GM21526 (cell line): ENCODE measurements around the gene SEPTIN8.

ENCODE experiments used
- ATAC-seq: cut with Tn5 transposase; IDR thresholded peaks from one replicate; pipeline ENCODE4 v1.9.1; 2021; ENCODE audit warnings: moderate library complexity; ENCODE audit not compliant: unreplicated experiment, low FRiP score

SEPTIN8 gene

GRCh38 chr5:132785864-132786263 lies 8.8 kb upstream of the SEPTIN8 start:
- ATAC-seq, result no peak

GRCh38 chr5:132785365-132785764 lies 8.3 kb upstream of the SEPTIN8 start:
- ATAC-seq, result no peak

- no peak for ATAC-seq
Observed at GRCh38 chr5:132782101-132782500, 5.1 kb upstream of the SEPTIN8 start.

- no peak for ATAC-seq
Observed at GRCh38 chr5:132781029-132781428, 4.0 kb upstream of the SEPTIN8 start.

- ATAC-seq, result no peak
Observed at GRCh38 chr5:132780577-132780976, 3.5 kb upstream of the SEPTIN8 start.

GRCh38 chr5:132779961-132780360 lies 2.9 kb upstream of the SEPTIN8 start:
- ATAC-seq, result no peak

GRCh38 chr5:132778856-132779255 lies 1.8 kb upstream of the SEPTIN8 start:
- ATAC-seq, result no peak

GRCh38 chr5:132778129-132778528 lies 1.1 kb upstream of the SEPTIN8 start:
- no peak for ATAC-seq

- no peak for ATAC-seq
Observed at GRCh38 chr5:132776938-132777208, 166 bp downstream of the SEPTIN8 start.

- ATAC-seq, result no peak
Observed at GRCh38 chr5:132776131-132776937, 705 bp downstream of the SEPTIN8 start.

GRCh38 chr5:132775476-132775961 lies 1.5 kb downstream of the SEPTIN8 start:
- no peak for ATAC-seq

- ATAC-seq, result no peak
Observed at GRCh38 chr5:132774896-132775295, 2.1 kb downstream of the SEPTIN8 start.

GRCh38 chr5:132774406-132774805 lies 2.6 kb downstream of the SEPTIN8 start:
- ATAC-seq, result no peak

- no peak for ATAC-seq
Observed at GRCh38 chr5:132773601-132774355, 3.3 kb downstream of the SEPTIN8 start.

GRCh38 chr5:132773114-132773513 lies 3.9 kb downstream of the SEPTIN8 start:
- ATAC-seq, result no peak

GRCh38 chr5:132772291-132773070 lies 4.6 kb downstream of the SEPTIN8 start:
- no peak for ATAC-seq

GRCh38 chr5:132771503-132771998 lies 5.5 kb downstream of the SEPTIN8 start:
- ATAC-seq, result no peak

GRCh38 chr5:132770476-132771159 lies 6.4 kb downstream of the SEPTIN8 start:
- no peak for ATAC-seq

- ATAC-seq, result no peak
Observed at GRCh38 chr5:132768485-132768868, 8.6 kb downstream of the SEPTIN8 start.

- no peak for ATAC-seq
Observed at GRCh38 chr5:132767150-132767549, 9.9 kb downstream of the SEPTIN8 start.

- ATAC-seq, result no peak
Observed at GRCh38 chr5:132766806-132767055, 10.3 kb downstream of the SEPTIN8 start.
